HEK293T (cell line): ENCODE measurements around the gene COPB2.

Experiments used
- CTCF ChIA-PET: fragments of 350-600 bp; formaldehyde crosslinking; extraction: SDS; loops from one replicate; lab custom pipeline; 2021; ENCODE audit warnings: antibody characterized with exemption, inconsistent platforms; lab: Yijun Ruan, JAX
- POLR2A ChIA-PET: fragments of 350-600 bp; formaldehyde crosslinking; extraction: SDS; loops from one replicate; lab custom pipeline; 2020; ENCODE audit warnings: antibody characterized with exemption, inconsistent platforms; lab: Yijun Ruan, JAX
- DNase-seq: peaks from one replicate; pipeline ENCODE4 v3.0.0; 2012; ENCODE audit warnings: mixed read lengths; ENCODE audit errors: extremely low spot score
- ARNT ChIP-seq: fragments of 450-650 bp; IDR thresholded peaks from 2 replicates; pipeline ENCODE4 v1.6.1; 2017; ENCODE audit warnings: mild to moderate bottlenecking
- BHLHE40 ChIP-seq: fragments of 450-650 bp; IDR thresholded peaks from 2 replicates; pipeline ENCODE4 v1.6.1; 2016; ENCODE audit warnings: mild to moderate bottlenecking, moderate library complexity, borderline replicate concordance
- CTBP1 ChIP-seq: fragments of 450-650 bp; IDR thresholded peaks from 2 replicates; pipeline ENCODE4 v1.6.1; 2016; ENCODE audit warnings: borderline replicate concordance
- ELF4 ChIP-seq: fragments of 450-650 bp; IDR thresholded peaks from 2 replicates; pipeline ENCODE4 v1.6.1; 2017; ENCODE audit warnings: antibody characterized with exemption
- FOXA1 ChIP-seq: fragments of 450-650 bp; IDR thresholded peaks from 2 replicates; pipeline ENCODE4 v1.6.1; 2016; ENCODE audit warnings: mild to moderate bottlenecking
- FOXK2 ChIP-seq: fragments of 450-650 bp; IDR thresholded peaks from 2 replicates; pipeline ENCODE4 v1.6.1; 2016; ENCODE audit warnings: mild to moderate bottlenecking
- FOXM1 ChIP-seq: fragments of 450-650 bp; IDR thresholded peaks from 2 replicates; pipeline ENCODE4 v1.6.1; 2017; ENCODE audit warnings: mild to moderate bottlenecking, borderline replicate concordance
- HDGF ChIP-seq: fragments of 450-650 bp; IDR thresholded peaks from 2 replicates; pipeline ENCODE4 v1.6.1; 2017; ENCODE audit warnings: antibody characterized with exemption, borderline replicate concordance
- L3MBTL2 ChIP-seq: fragments of 450-650 bp; conservative IDR thresholded peaks from 2 replicates; pipeline ENCODE4 v1.6.1; 2016; ENCODE audit warnings: mild to moderate bottlenecking
- LEF1 ChIP-seq: fragments of 450-650 bp; IDR thresholded peaks from 2 replicates; pipeline ENCODE4 v1.6.1; 2017; ENCODE audit warnings: mild to moderate bottlenecking, borderline replicate concordance
- NFRKB ChIP-seq: fragments of 450-650 bp; IDR thresholded peaks from 2 replicates; pipeline ENCODE4 v1.6.1; 2016; ENCODE audit warnings: mild to moderate bottlenecking, moderate library complexity
- PKNOX1 ChIP-seq: fragments of 450-650 bp; IDR thresholded peaks from 2 replicates; pipeline ENCODE4 v1.6.1; 2016
- SP1 ChIP-seq: fragments of 450-650 bp; IDR thresholded peaks from 2 replicates; pipeline ENCODE4 v1.6.1; 2017
- SUZ12 ChIP-seq: fragments of 450-650 bp; IDR thresholded peaks from 2 replicates; pipeline ENCODE4 v1.6.1; 2016; ENCODE audit warnings: mild to moderate bottlenecking
- TARDBP ChIP-seq: fragments of 450-650 bp; IDR thresholded peaks from 2 replicates; pipeline ENCODE4 v1.6.1; 2016
- ZNF384 ChIP-seq: fragments of 450-650 bp; IDR thresholded peaks from 2 replicates; pipeline ENCODE4 v1.6.1; 2016

The COPB2 gene

DNA sequence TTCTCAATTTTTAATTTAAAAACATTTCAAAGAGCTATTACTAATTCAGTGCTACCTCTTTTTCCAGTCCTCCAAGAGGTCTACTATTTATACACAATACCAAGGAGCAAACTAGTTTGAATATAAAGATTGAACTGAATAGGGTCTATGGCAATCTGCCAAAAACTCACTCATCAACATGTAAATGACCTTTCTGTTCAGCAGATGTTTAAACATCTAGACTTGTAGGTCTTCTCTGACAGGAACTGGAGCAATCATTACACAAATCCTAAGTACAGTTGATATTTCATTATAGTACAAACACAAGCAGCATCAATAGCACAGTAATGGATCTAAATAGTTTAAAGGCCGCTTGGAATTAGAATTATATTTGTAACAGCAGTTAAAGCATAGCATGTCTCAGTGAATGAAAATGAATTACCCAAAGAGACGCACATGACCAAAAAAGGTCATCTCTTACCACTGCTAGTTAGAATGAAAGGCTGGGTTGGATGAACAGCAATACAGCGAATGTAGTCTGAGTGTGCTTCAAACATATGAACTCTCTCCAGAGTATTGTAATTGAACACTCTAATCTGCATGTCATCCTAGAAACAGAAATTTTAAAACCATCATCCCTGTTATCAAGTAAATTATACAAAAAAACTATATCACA lies 10.7 kb downstream of the COPB2 start:
- CTCF ChIA-PET: interaction anchor here (1.3 kb wide), 1 partner anchor 25 kb away, joined by 4 read pairs; no protein-coding TSS in a partner anchor
- TF ChIP-seq L3MBTL2 (no peak), HDGF (no peak), ELF4 (no peak), PKNOX1 (no peak), ARNT (no peak), LEF1 (no peak), ZNF384 (no peak), FOXM1 (no peak)
- DNase-seq: no peak
- POLR2A ChIA-PET: no interaction called here

DNA sequence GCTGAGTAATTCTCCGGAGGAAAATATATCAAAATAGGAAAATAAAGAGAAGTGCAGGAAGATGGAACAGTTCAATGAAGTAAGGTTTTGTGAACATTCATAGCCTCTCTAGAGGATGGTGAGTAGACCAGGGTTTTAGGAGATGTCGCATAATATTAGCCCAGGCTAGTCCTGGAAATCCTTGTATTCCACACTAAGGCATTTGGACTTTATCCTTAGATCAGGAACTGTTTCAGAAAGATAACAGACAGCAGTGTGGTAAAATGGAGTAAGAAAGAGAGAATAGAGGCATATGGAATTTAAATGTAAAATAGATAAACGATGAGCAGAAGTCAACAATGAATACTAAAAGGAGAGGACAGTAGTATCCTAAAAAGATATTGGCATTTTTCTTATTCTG lies 12.1 kb downstream of the COPB2 start:
- ChIA-PET CTCF (no interaction called here), POLR2A (no interaction called here)
- TF ChIP-seq NFRKB (no peak), L3MBTL2 (no peak), PKNOX1 (no peak), ELF4 (no peak), ARNT (no peak), HDGF (no peak), CTBP1 (no peak)
- DNase-seq: no peak

- ChIA-PET POLR2A (no interaction called here), CTCF (no interaction called here)
- no peak for DNase-seq
- TF ChIP-seq L3MBTL2: no peak
- TF ChIP-seq CTBP1: no peak
- TF ChIP-seq FOXK2: no peak
- no peak for TF ChIP-seq ELF4
- TF ChIP-seq ARNT: no peak
- TF ChIP-seq HDGF: no peak
These were observed 15.3 kb downstream of the COPB2 start for GRCh38 chr3:139374099-139374498.

GRCh38 chr3:139364549-139364948 lies 24.9 kb downstream of the COPB2 start:
- POLR2A ChIA-PET: no interaction called here
- no peak for TF ChIP-seq NFRKB
- TF ChIP-seq ZNF384: no peak
- no peak for TF ChIP-seq CTBP1
- TF ChIP-seq ELF4: no peak
- TF ChIP-seq BHLHE40: no peak
- no peak for TF ChIP-seq FOXM1
- no peak for TF ChIP-seq PKNOX1
- no peak for TF ChIP-seq ARNT
- CTCF ChIA-PET: no interaction called here
- no peak for DNase-seq

DNA sequence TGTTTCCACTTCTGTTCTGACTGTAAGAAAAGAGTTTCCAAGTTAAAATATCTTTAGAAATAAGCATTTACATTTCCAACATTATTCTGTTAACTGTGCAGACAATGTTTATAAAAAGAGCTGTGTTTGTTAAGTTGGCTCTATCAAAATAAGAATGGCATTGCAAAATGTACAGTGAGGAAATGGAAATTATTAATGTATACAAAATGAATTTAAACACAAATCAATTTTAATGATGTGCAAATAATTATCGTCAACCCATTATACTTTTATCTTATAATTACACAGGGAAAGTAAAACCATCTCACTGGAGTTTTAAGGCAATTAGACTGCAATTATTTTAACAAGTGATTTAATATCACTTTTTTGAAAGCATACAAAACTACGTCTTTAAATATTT lies 28.2 kb downstream of the COPB2 start:
- ChIA-PET POLR2A (no interaction called here), CTCF (no interaction called here)
- TF ChIP-seq SUZ12 (no peak), ELF4 (no peak), FOXA1 (no peak), PKNOX1 (no peak), ZNF384 (no peak), FOXK2 (no peak), TARDBP (no peak), ARNT (no peak), BHLHE40 (no peak), CTBP1 (no peak), L3MBTL2 (no peak), FOXM1 (no peak), LEF1 (no peak), HDGF (no peak), NFRKB (no peak), SP1 (no peak)

GRCh38 chr3:139358841-139359562 lies 30.4 kb downstream of the COPB2 start:
- CTCF ChIA-PET: no interaction called here
- DNase-seq: no peak
- TF ChIP-seq LEF1: no peak
- no peak for TF ChIP-seq ZNF384
- no peak for TF ChIP-seq HDGF
- POLR2A ChIA-PET: no interaction called here

More for the DNA sequence above, 28.2 kb downstream of the COPB2 start:
- no peak for DNase-seq
